ENCODE data around the gene MDM4. TPM values are rescaled to one million over a fixed set of nuclear protein-coding genes. Genes with fewer than 3 reads are reported as not detected.
A peak's percentile ranks its signal among the peaks of the same experiment; 100 is the strongest.

The MDM4 gene
- total and polyA plus RNA-seq, 2 donors (not counting 1 experiment from before 2014, with no cell fraction given), result 46.6 to 374 TPM

DNA sequence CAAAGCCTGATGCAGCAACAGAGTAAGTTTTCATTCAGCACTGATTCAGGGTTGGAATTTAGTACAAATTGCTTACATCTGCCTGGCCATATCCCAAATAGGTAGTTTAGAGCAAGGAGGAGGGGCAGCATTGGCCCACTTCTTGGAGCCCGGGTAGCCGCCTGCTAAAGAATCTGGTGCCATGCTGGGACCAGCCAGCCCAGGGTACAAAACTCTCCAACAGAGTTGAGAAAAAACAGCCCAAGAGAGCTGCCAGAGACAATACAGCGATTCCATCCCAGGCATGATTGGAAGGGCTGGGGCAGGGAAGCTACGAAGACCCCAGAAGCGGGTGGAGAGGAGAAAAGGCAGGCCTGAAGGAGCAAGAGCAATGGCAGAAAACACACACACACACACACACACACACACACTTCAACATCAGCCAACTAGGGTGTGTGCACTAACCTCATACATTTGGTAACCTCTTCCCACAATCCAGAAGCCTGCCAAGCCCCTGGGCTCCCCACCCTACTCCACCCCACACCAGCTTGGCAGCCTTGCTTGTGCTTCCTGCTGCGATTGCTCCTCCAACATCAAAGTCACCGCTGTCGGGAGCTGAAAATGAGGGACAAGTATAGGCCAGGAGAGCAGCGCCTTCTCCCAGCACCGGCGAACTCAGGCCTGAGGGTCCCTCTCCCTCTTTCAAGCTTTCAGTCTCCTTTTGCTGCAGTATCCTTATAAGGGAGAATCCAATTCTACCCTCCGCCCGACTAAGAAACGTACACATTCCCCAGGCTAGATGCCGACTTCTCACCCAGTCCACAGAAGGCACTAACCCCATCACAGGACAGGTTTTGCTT lies 22.8 kb upstream of the MDM4 start:
- peak overlapping the region; percentile 86 for H3K4me2 ChIP-seq (replicated peaks; ENCODE audit: low read depth, low read length, poor library complexity, severe bottlenecking)
- ATAC-seq (ENCODE audit: low read depth) (no peak), DNase-seq (peak; percentile 47)
- H3K27me3 ChIP-seq (replicated peaks in 1 of 4; ENCODE audit: control extremely low read depth in 1 of 4, control insufficient read depth in 3 of 4, insufficient read depth in 4 of 4, low read length in 3 of 4), result no peaks in the 10 kb centered on the region
- CTCF ChIA-PET, result interaction anchor here (0.8 to 20.4 kb wide), 12 partner anchors 10 to 314 kb away, joined by 3 to 1884 read pairs (median 5); partner anchors contain the start of gene MDM4
- 5% methylated on average over 11 of the region's 15 CpGs for WGBS (ENCODE audit: insufficient coverage)
- peak overlapping the region; percentile 78 to 79 for H3K27ac ChIP-seq (ENCODE audit: low read length in 2 of 2)
- no peak for TF ChIP-seq EZH2 (IDR thresholded peaks at IDR 0.05; ENCODE audit: borderline replicate concordance, insufficient read depth, low read depth, low read length, poor library complexity, severe bottlenecking)
- TF ChIP-seq, protein P1, sequence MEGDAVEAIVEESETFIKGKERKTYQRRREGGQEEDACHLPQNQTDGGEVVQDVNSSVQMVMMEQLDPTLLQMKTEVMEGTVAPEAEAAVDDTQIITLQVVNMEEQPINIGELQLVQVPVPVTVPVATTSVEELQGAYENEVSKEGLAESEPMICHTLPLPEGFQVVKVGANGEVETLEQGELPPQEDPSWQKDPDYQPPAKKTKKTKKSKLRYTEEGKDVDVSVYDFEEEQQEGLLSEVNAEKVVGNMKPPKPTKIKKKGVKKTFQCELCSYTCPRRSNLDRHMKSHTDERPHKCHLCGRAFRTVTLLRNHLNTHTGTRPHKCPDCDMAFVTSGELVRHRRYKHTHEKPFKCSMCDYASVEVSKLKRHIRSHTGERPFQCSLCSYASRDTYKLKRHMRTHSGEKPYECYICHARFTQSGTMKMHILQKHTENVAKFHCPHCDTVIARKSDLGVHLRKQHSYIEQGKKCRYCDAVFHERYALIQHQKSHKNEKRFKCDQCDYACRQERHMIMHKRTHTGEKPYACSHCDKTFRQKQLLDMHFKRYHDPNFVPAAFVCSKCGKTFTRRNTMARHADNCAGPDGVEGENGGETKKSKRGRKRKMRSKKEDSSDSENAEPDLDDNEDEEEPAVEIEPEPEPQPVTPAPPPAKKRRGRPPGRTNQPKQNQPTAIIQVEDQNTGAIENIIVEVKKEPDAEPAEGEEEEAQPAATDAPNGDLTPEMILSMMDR (IDR thresholded peaks at IDR 0.05), result no peak
- no peaks in the 10 kb centered on the region for H3K27me3 Mint-ChIP-seq
- peaks cover 0 to 13% of the 10 kb centered on the region in 2 experiments for H3K36me3 ChIP-seq (replicated peaks in 1 of 2; ENCODE audit: control extremely low read depth in 1 of 2, control insufficient read depth in 1 of 2, extremely low read depth in 1 of 2, insufficient read depth in 2 of 2, low read length in 1 of 2)
- peaks cover 0 to 3% (median 0%) of the 10 kb centered on the region in 3 donors for H3K9me3 ChIP-seq (ENCODE audit: control extremely low read depth in 1 of 3, control insufficient read depth in 2 of 3, insufficient read depth in 1 of 3, low read length in 2 of 3)
- H3K79me2 ChIP-seq (ENCODE audit: control insufficient read depth, insufficient read depth, low read length), result peaks cover 64% of the 10 kb centered on the region
- peak overlapping the region; percentile 84 to 98 (median 89) for H3K4me3 ChIP-seq (ENCODE audit: control extremely low read depth in 1 of 5, extremely low read depth in 1 of 5, insufficient read depth in 1 of 5, low read depth in 2 of 5, low read length in 4 of 5)
- H3K27ac Mint-ChIP-seq, result peak overlapping the region; percentile 96
- POLR2A ChIA-PET, result interaction anchor here (0.6 to 8.1 kb wide), 15 partner anchors 8 to 75 kb away, joined by 3 to 161 read pairs (median 4); partner anchors contain the start of gene MDM4
- H3K4me3 Mint-ChIP-seq, result peak overlapping the region; percentile 97
- peak overlapping the region; percentile 77 for H2AFZ ChIP-seq (ENCODE audit: insufficient read depth, low read depth, low read length, poor library complexity, severe bottlenecking)
- H4K20me1 ChIP-seq (ENCODE audit: control insufficient read depth, insufficient read depth, low read length, poor library complexity, severe bottlenecking), result peaks cover 44% of the 10 kb centered on the region
- H3K4me1 ChIP-seq (ENCODE audit: control insufficient read depth in 2 of 2, insufficient read depth in 2 of 2, low read length in 2 of 2), result peaks cover 69 to 87% of the 10 kb centered on the region in 2 donors
- no peaks in the 10 kb centered on the region for H3K9me3 Mint-ChIP-seq (ENCODE audit: insufficient read depth)
- H3K4me1 Mint-ChIP-seq, result peaks cover 76% of the 10 kb centered on the region
- peak overlapping the region; percentile 95 for H3K9ac ChIP-seq (ENCODE audit: low read length)
- intact Hi-C loops (cut with micrococcal nuclease), result no loop called here
